CD4-positive, CD25-positive, alpha-beta regulatory T cell (primary cell): Measurements from ENCODE around the gene SYT15. TPM values are rescaled to one million over a fixed set of nuclear protein-coding genes. Genes with fewer than 3 reads are reported as not detected.
"Not testable (repeated sequence)": the region's sequence is repeated elsewhere in the genome, so short reads cannot be mapped to it uniquely, and the experiment has no call there.

Source experiments
- ATAC-seq, 2 donors: fragments of 150-1000 bp; cut with Tn5 transposase; one replicate each; pipeline ENCODE4 v1.10.0; 2021; ENCODE audit warnings: low read depth in 2 of 2, moderate number of reproducible peaks in 2 of 2, moderate library complexity in 1 of 2
- DNase-seq, 3 donors: peaks; one replicate each; pipeline versions ENCODE4 v3.0.0 to v3.0.0-alpha.2; 2012 to 2022; ENCODE audit warnings: mixed read lengths in 1 of 3
- H3K27ac ChIP-seq: one replicate; pipeline ENCODE4 v1.7.0; 2013; ENCODE audit warnings: mild to moderate bottlenecking, low read length; ENCODE audit not compliant: insufficient read depth, poor library complexity, severe bottlenecking
- H3K27me3 ChIP-seq: one replicate; pipeline ENCODE4 v1.7.0; 2013; ENCODE audit warnings: low read length; ENCODE audit not compliant: control insufficient read depth, insufficient read depth
- H3K36me3 ChIP-seq: one replicate; pipeline ENCODE4 v1.7.0; 2013; ENCODE audit warnings: mild to moderate bottlenecking, low read length, moderate library complexity; ENCODE audit not compliant: control insufficient read depth, insufficient read depth
- H3K4me1 ChIP-seq: 2 replicates; pipeline ENCODE4 v1.7.0; 2013; ENCODE audit warnings: mild to moderate bottlenecking, low read length; ENCODE audit not compliant: insufficient read depth, control insufficient read depth, poor library complexity, severe bottlenecking
- H3K4me3 ChIP-seq: one replicate; pipeline ENCODE4 v1.7.0; 2013; ENCODE audit warnings: low read depth, mild to moderate bottlenecking, low read length, moderate library complexity
- H3K9me3 ChIP-seq, 2 experiments: 1 replicate in 1 of 2; 2 replicates in 1 of 2; pipeline ENCODE4 v1.7.0; 2013; ENCODE audit warnings: low read length in 2 of 2, mild to moderate bottlenecking in 1 of 2, moderate library complexity in 1 of 2; ENCODE audit not compliant: control insufficient read depth in 2 of 2
- H3K27ac Mint-ChIP-seq, 3 donors: one replicate each; pipeline ENCODE4 v1.8.0; 2020 to 2022; ENCODE audit warnings: mild to moderate bottlenecking in 3 of 3, mixed read lengths in 3 of 3, moderate library complexity in 2 of 3
- H3K27me3 Mint-ChIP-seq: one replicate; pipeline ENCODE4 v1.8.0; 2022; ENCODE audit warnings: mild to moderate bottlenecking, mixed read lengths
- H3K36me3 Mint-ChIP-seq: one replicate; pipeline ENCODE4 v1.8.0; 2020; ENCODE audit warnings: mixed read lengths
- H3K4me1 Mint-ChIP-seq, 4 donors: one replicate each; pipeline ENCODE4 v1.8.0; 2020 to 2022; ENCODE audit warnings: mixed read lengths in 4 of 4, mild to moderate bottlenecking in 1 of 4
- H3K4me3 Mint-ChIP-seq, 4 donors: one replicate each; pipeline ENCODE4 v1.8.0; 2020 to 2022; ENCODE audit warnings: mild to moderate bottlenecking in 4 of 4, mixed read lengths in 4 of 4, moderate library complexity in 3 of 4
- H3K9me3 Mint-ChIP-seq, 7 donors: one replicate each; pipeline ENCODE4 v1.8.0; 2020 to 2022; ENCODE audit warnings: mixed read lengths in 7 of 7, mild to moderate bottlenecking in 3 of 7, moderate library complexity in 2 of 7
- polyA plus RNA-seq, 4 donors: library from polyadenylated mRNA; unstranded; fragments of 300-500 nt; fragmentation: Illumina TruSeq; gene quantifications; one replicate each; pipeline ENCODE4 v1.2.3, GENCODE V29; 2021
- total RNA-seq: library from RNA; stranded (reverse); gene quantifications from one replicate; pipeline ENCODE4 v1.2.3, GENCODE V29; 2022

SYT15 gene
- total and polyA plus RNA-seq, 5 donors from 2014 or later = 0.09 to 0.67 (median 0.16) TPM; not detected in 1

DNA sequence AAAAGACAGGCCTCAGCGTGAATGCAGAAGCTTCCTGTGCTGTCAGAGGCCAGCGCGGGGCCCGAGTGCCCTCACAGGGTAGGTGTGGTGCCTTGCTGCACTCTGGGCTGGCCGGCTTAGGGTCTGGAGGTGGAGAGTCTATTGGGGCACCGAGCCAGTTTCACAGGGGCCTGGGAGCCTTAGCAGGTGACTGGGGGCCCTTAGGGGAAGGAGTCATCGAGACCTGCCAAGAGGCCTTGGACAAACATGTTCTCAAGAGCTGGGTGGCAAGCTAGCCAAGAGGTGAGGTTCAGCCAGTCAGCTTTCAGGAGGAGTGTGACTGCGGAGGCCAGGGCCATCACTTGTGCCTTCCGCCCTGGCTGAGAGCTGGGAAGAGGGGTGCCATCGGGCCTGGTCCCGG lies 3.6 kb downstream of the SYT15 start:
- not testable (repeated sequence) for H3K4me1 Mint-ChIP-seq, H3K36me3 Mint-ChIP-seq, DNase-seq, H3K9me3 Mint-ChIP-seq, H3K36me3 ChIP-seq, H3K27me3 Mint-ChIP-seq, H3K27me3 ChIP-seq, H3K4me3 Mint-ChIP-seq, H3K27ac ChIP-seq, ATAC-seq, H3K4me3 ChIP-seq, H3K4me1 ChIP-seq, H3K9me3 ChIP-seq, H3K27ac Mint-ChIP-seq

DNA sequence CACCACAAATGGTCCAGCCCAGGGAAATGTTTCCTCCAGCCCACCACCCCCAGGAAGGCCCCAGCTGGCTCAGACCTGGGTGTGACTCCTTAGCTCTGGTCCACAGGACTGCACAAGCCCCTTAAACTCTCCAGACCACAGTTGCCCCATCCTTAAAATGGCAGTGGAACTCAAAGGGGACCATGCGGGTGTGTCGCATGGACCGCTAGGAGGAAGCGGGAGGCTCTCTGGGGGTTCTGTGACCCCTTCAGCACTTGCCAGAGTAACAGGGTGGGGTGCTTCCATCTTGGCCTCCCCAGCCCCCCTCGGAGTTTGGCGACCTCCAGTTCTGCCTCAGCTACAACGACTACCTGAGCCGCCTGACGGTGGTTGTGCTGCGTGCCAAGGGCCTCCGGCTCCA lies 5.3 kb downstream of the SYT15 start:
- H3K27ac Mint-ChIP-seq, H3K27ac ChIP-seq, H3K4me1 Mint-ChIP-seq, H3K4me1 ChIP-seq, H3K36me3 ChIP-seq, H3K4me3 ChIP-seq, ATAC-seq, H3K9me3 Mint-ChIP-seq, H3K27me3 Mint-ChIP-seq, H3K36me3 Mint-ChIP-seq, H3K9me3 ChIP-seq, H3K27me3 ChIP-seq, H3K4me3 Mint-ChIP-seq, DNase-seq: not testable (repeated sequence)

DNA sequence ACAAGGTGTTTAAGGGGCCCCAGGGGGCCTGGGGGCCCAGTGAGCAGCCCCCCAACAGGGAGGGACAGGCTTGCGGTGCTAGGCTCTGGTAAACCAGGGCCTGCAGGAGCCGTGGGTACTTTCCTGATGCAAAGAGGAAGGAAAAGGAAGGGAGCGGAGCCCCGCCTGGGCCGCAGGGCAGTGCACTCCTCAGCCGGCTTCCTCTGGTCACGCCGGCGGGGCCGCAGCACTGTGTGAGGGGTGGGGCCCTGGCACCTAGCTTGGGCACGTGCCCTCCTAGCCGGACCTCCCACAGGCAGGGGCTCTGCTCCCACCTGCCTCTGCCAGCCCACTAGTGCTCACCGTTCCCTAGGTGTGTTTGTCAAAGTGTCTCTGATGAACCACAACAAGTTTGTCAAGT lies 6.3 kb downstream of the SYT15 start:
- H3K27ac ChIP-seq, H3K9me3 Mint-ChIP-seq, H3K4me1 ChIP-seq, ATAC-seq, H3K9me3 ChIP-seq, H3K27ac Mint-ChIP-seq, H3K36me3 Mint-ChIP-seq, H3K27me3 ChIP-seq, H3K4me1 Mint-ChIP-seq, H3K4me3 Mint-ChIP-seq, H3K27me3 Mint-ChIP-seq, DNase-seq, H3K4me3 ChIP-seq, H3K36me3 ChIP-seq: not testable (repeated sequence)

GRCh38 chr10:46587546-46587945 lies 8.6 kb downstream of the SYT15 start:
- not testable (repeated sequence) for H3K27ac Mint-ChIP-seq

DNA sequence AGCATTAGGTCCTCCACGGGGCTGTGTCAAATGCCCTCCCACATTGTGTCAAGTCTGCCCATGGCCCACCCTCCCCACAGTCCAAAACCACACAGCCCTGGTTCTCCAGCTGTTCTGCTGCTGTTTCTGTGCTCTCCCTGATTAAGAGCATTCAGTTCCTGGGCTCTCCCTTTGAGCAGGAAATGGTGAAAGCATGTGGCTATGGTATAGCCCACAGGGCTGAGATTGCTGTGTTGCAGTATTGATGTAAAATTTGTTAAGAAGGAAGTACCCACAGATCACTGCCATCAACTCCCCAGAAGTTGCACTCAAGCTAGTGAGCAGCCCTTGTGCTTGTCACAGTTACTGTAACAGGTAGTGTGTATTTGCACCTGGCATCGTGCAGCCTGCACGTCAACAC lies 9.3 kb downstream of the SYT15 start:
- not testable (repeated sequence) for H3K4me1 Mint-ChIP-seq, H3K36me3 Mint-ChIP-seq, DNase-seq, H3K4me3 Mint-ChIP-seq, H3K27ac Mint-ChIP-seq, H3K36me3 ChIP-seq, H3K27ac ChIP-seq, H3K9me3 Mint-ChIP-seq, H3K4me1 ChIP-seq, H3K4me3 ChIP-seq, H3K27me3 ChIP-seq, H3K9me3 ChIP-seq, H3K27me3 Mint-ChIP-seq
- peak in 1 of 2 donors; percentile 37 for ATAC-seq

More at GRCh38 chr10:46587546-46587945, 8.6 kb downstream of the SYT15 start:
- not testable (repeated sequence) for H3K27me3 Mint-ChIP-seq, H3K27me3 ChIP-seq, DNase-seq, H3K36me3 ChIP-seq, H3K9me3 Mint-ChIP-seq, H3K4me3 Mint-ChIP-seq, H3K36me3 Mint-ChIP-seq, H3K27ac ChIP-seq, H3K4me1 Mint-ChIP-seq, ATAC-seq, H3K9me3 ChIP-seq, H3K4me1 ChIP-seq, H3K4me3 ChIP-seq

- not testable (repeated sequence) for H3K27me3 Mint-ChIP-seq, H3K36me3 Mint-ChIP-seq, H3K9me3 Mint-ChIP-seq, H3K4me3 Mint-ChIP-seq, DNase-seq, H3K9me3 ChIP-seq, H3K4me1 ChIP-seq, H3K27ac Mint-ChIP-seq, ATAC-seq, H3K4me1 Mint-ChIP-seq, H3K27ac ChIP-seq, H3K4me3 ChIP-seq, H3K36me3 ChIP-seq, H3K27me3 ChIP-seq
These were observed 10.7 kb downstream of the SYT15 start for GRCh38 chr10:46589589-46589988.

DNA sequence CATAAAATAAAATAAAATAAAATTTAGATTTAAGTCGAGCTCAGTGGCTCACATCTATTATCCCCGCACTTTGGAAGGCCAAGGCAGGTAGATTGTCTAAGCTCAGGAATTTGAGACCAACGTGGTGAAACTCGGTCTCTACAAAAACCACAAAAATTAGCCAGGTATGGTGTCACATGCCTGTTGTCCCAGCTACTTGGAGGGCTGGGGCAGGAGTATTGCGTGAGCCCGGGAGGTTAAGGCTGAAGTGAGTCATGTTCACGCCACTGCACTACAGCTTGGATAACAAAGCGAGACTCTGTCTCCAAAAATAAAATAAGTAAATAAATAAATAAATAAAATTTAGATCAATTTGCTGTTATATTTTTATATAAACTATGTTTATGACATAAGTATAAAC lies 12.1 kb downstream of the SYT15 start:
- not testable (repeated sequence) for DNase-seq, H3K36me3 Mint-ChIP-seq, H3K27ac Mint-ChIP-seq, H3K27me3 Mint-ChIP-seq, H3K4me3 ChIP-seq, H3K27me3 ChIP-seq, H3K9me3 ChIP-seq, H3K4me3 Mint-ChIP-seq, ATAC-seq, H3K36me3 ChIP-seq, H3K9me3 Mint-ChIP-seq, H3K4me1 Mint-ChIP-seq, H3K4me1 ChIP-seq, H3K27ac ChIP-seq

DNA sequence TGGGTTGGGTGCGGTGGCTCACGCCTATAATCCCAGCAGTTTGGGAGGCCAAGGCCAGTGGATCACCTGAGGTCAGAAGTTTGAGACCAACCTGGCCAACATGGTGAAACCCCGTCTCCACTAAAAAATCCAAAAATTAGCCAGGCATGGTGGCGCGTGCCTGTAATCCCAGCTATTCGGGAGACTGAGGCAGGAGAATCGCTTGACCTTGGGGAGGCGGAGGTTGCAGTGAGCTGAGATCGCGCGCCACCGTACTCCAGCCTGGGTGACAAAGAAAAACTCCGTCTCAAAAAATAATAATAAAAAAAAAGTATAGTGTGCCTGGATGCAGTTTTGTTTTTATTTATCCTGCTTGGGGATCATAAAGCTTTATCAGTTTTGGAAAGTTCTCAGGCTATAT lies 14.4 kb downstream of the SYT15 start:
- DNase-seq, H3K27me3 ChIP-seq, H3K36me3 Mint-ChIP-seq, ATAC-seq, H3K4me3 ChIP-seq, H3K4me3 Mint-ChIP-seq, H3K4me1 Mint-ChIP-seq, H3K9me3 ChIP-seq, H3K27me3 Mint-ChIP-seq, H3K27ac ChIP-seq, H3K4me1 ChIP-seq, H3K9me3 Mint-ChIP-seq, H3K36me3 ChIP-seq, H3K27ac Mint-ChIP-seq: not testable (repeated sequence)
